H1 (cell line): Measurements from ENCODE around the gene COL8A2. TPM values are rescaled to one million over a fixed set of nuclear protein-coding genes. Genes with fewer than 3 reads are reported as not detected.

ENCODE experiments used
- CTCF ChIA-PET: fragments of 300-600 bp; sonication (Branson Sonifier 250); formaldehyde crosslinking; loops from one replicate; lab custom pipeline; 2021; ENCODE audit not compliant: partially characterized antibody; lab: Charles Lee
- POLR2A ChIA-PET: fragments of 300-600 bp; sonication (Branson Sonifier 250); formaldehyde crosslinking; loops from one replicate; lab custom pipeline; 2021; ENCODE audit warnings: inconsistent platforms; ENCODE audit not compliant: partially characterized antibody; lab: Charles Lee
- DNase-seq, 2 experiments: peaks; one replicate each; pipeline versions ENCODE4 v3.0.0 to v3.0.0-alpha.2; 2010 to 2022; ENCODE audit warnings: low spot score in 2 of 2, low read depth in 1 of 2, mixed read lengths in 1 of 2
- FAIRE-seq: peaks from 2 replicates; lab custom pipeline; 2011; peaks lifted over from hg19 to GRCh38; lab: Jason Lieb, UNC
- H2AFZ ChIP-seq: 2 replicates; pipeline ENCODE4 v1.8.1; 2012; ENCODE audit warnings: low read length, inconsistent platforms
- H2AK5ac ChIP-seq: 2 replicates; pipeline ENCODE4 v1.6.1; 2013; ENCODE audit warnings: low read depth, low read length
- H2BK120ac ChIP-seq: replicated peaks from 2 replicates; pipeline ENCODE3; 2013; ENCODE audit warnings: low read depth, low read length, inconsistent platforms
- H2BK12ac ChIP-seq: 2 replicates; pipeline ENCODE4 v1.6.1; 2013; ENCODE audit warnings: low read depth, low read length
- H2BK15ac ChIP-seq: 2 replicates; pipeline ENCODE4 v1.6.1; 2013; ENCODE audit warnings: low read length
- H2BK20ac ChIP-seq: 2 replicates; pipeline ENCODE4 v1.6.1; 2013; ENCODE audit warnings: low read length
- H2BK5ac ChIP-seq: 2 replicates; pipeline ENCODE4 v1.6.1; 2013; ENCODE audit warnings: low read depth, low read length
- H3K14ac ChIP-seq: 2 replicates; pipeline ENCODE4 v1.6.1; 2013; ENCODE audit warnings: inconsistent platforms; ENCODE audit not compliant: insufficient read length
- H3K18ac ChIP-seq: 2 replicates; pipeline ENCODE4 v1.6.1; 2013; ENCODE audit warnings: low read length; ENCODE audit errors: extremely low read depth
- H3K23ac ChIP-seq: 2 replicates; pipeline ENCODE4 v1.6.1; 2013; ENCODE audit warnings: inconsistent platforms; ENCODE audit not compliant: insufficient read length
- H3K23me2 ChIP-seq: 2 replicates; pipeline ENCODE4 v1.6.1; 2013; ENCODE audit warnings: low read depth, low read length
- H3K27ac ChIP-seq: 2 replicates; pipeline ENCODE4 v1.6.1; 2011; ENCODE audit warnings: low read depth, low read length, inconsistent platforms
- H3K27me3 ChIP-seq, 4 experiments: replicated peaks in 1 of 4; 1 replicate in 1 of 4; 2 replicates in 3 of 4; pipeline versions ENCODE4 v1.6.1 to v1.8.1; 2011 to 2013; ENCODE audit warnings: low read length in 3 of 4, mild to moderate bottlenecking in 3 of 4, inconsistent platforms in 2 of 4, mixed read lengths in 2 of 4, moderate library complexity in 1 of 4; ENCODE audit not compliant: control insufficient read depth in 3 of 4, insufficient read depth in 3 of 4; ENCODE audit errors: extremely low read depth in 1 of 4
- H3K36me3 ChIP-seq, 4 experiments: 2 replicates each; pipeline versions ENCODE4 v1.6.1 to v1.8.1; 2011 to 2013; ENCODE audit warnings: mild to moderate bottlenecking in 4 of 4, low read length in 3 of 4, moderate library complexity in 2 of 4, control low read depth in 1 of 4, inconsistent platforms in 1 of 4; ENCODE audit not compliant: insufficient read depth in 4 of 4, control insufficient read depth in 2 of 4
- H3K4ac ChIP-seq: replicated peaks from 2 replicates; pipeline ENCODE3; 2013; ENCODE audit warnings: low read length, low read depth, mixed read lengths, inconsistent platforms; ENCODE audit not compliant: insufficient read length
- H3K4me1 ChIP-seq, 4 experiments: replicated peaks in 1 of 4; 1 replicate in 1 of 4; 2 replicates in 3 of 4; pipeline versions ENCODE4 v1.6.1 to v1.8.1; 2011 to 2013; ENCODE audit warnings: low read length in 3 of 4, inconsistent platforms in 2 of 4, mixed read lengths in 1 of 4; ENCODE audit not compliant: insufficient read depth in 4 of 4, control insufficient read depth in 3 of 4
- H3K4me2 ChIP-seq, 2 experiments: 2 replicates each; pipeline versions ENCODE4 v1.6.1 to v1.8.1; 2011 to 2013; ENCODE audit warnings: low read depth in 2 of 2, low read length in 2 of 2, control low read depth in 1 of 2, inconsistent platforms in 1 of 2, mild to moderate bottlenecking in 1 of 2; ENCODE audit not compliant: insufficient read depth in 1 of 2
- H3K4me3 ChIP-seq, 4 experiments: fragments of 200-600, 300-600 bp in 1 of 4; sonication (generic), shearing (Covaris generic), sonication (Bioruptor Twin) in 1 of 4; 2 replicates each; pipeline versions ENCODE4 v1.5.1 to v1.8.1; 2011 to 2016; ENCODE audit warnings: low read length in 4 of 4, low read depth in 3 of 4, control low read depth in 2 of 4, inconsistent platforms in 2 of 4, mild to moderate bottlenecking in 2 of 4, mixed read lengths in 1 of 4, moderate library complexity in 1 of 4; ENCODE audit not compliant: insufficient read depth in 2 of 4; ENCODE audit errors: extremely low read depth in 1 of 4
- H3K56ac ChIP-seq: replicated peaks from 2 replicates; pipeline ENCODE3; 2013; ENCODE audit warnings: low read depth, mild to moderate bottlenecking, mixed read lengths, low read length, inconsistent platforms; ENCODE audit not compliant: insufficient read length
- H3K79me1 ChIP-seq: 2 replicates; pipeline ENCODE4 v1.6.1; 2013; ENCODE audit warnings: low read depth, low read length, control low read depth
- H3K79me2 ChIP-seq, 2 experiments: 2 replicates each; pipeline versions ENCODE4 v1.6.1 to v1.8.1; 2012 to 2013; ENCODE audit warnings: low read length in 2 of 2, mild to moderate bottlenecking in 2 of 2, inconsistent platforms in 1 of 2; ENCODE audit not compliant: insufficient read depth in 2 of 2, control insufficient read depth in 1 of 2
- H3K9ac ChIP-seq, 4 experiments: replicated peaks in 1 of 4; 1 replicate in 1 of 4; 2 replicates in 3 of 4; pipeline versions ENCODE4 v1.6.1 to v1.8.1; 2011 to 2013; ENCODE audit warnings: low read depth in 3 of 4, low read length in 3 of 4, control low read depth in 2 of 4, mild to moderate bottlenecking in 2 of 4, moderate library complexity in 2 of 4, inconsistent platforms in 1 of 4; ENCODE audit errors: extremely low read depth in 1 of 4
- H3K9me3 ChIP-seq, 2 experiments: 2 replicates each; pipeline versions ENCODE4 v1.6.1 to v1.8.1; 2012 to 2013; ENCODE audit warnings: mild to moderate bottlenecking in 2 of 2, moderate library complexity in 2 of 2, control low read depth in 1 of 2, inconsistent platforms in 1 of 2, low read depth in 1 of 2, low read length in 1 of 2, mixed read lengths in 1 of 2; ENCODE audit not compliant: insufficient read depth in 2 of 2
- H4K20me1 ChIP-seq, 2 experiments: replicated peaks in 1 of 2; 2 replicates each; pipeline versions ENCODE3 to v1.8.1; 2011 to 2013; ENCODE audit warnings: inconsistent platforms in 2 of 2, low read length in 2 of 2, mild to moderate bottlenecking in 1 of 2; ENCODE audit not compliant: insufficient read depth in 2 of 2, control insufficient read depth in 1 of 2
- H4K5ac ChIP-seq: 2 replicates; pipeline ENCODE4 v1.6.1; 2013; ENCODE audit warnings: low read length, low read depth, mixed read lengths, inconsistent platforms; ENCODE audit not compliant: insufficient read length
- H4K8ac ChIP-seq: 2 replicates; pipeline ENCODE4 v1.8.0; 2013; ENCODE audit warnings: mild to moderate bottlenecking, moderate library complexity, low read length, inconsistent platforms; ENCODE audit not compliant: insufficient read depth; ENCODE audit errors: extremely low read depth
- H4K91ac ChIP-seq: replicated peaks from 2 replicates; pipeline ENCODE3; 2013; ENCODE audit warnings: low read length, mixed read lengths, inconsistent platforms; ENCODE audit not compliant: insufficient read length
- SUZ12 ChIP-seq: fragments of 200-600 bp; sonication (generic); IDR thresholded peaks from 2 replicates; pipeline ENCODE4 v1.6.1; 2012; ENCODE audit warnings: mild to moderate bottlenecking, inconsistent platforms, low read length, moderate library complexity, mixed read lengths
- WGBS, 2 experiments: shearing (Covaris generic) in 1 of 2; methylation state at CpG; one replicate each; pipeline versions ENCODE4 v1.1.6 to v1.1.7; 2013 to 2015; ENCODE audit warnings: low lambda C conversion rate in 2 of 2, mixed read lengths in 2 of 2, inconsistent platforms in 1 of 2, low coverage in 1 of 2, missing lambda C conversion rate in 1 of 2; ENCODE audit not compliant: insufficient replicate concordance in 2 of 2, insufficient coverage in 1 of 2, insufficient read length in 1 of 2; ENCODE audit errors: extremely low coverage in 1 of 2, missing lambda C conversion rate in 1 of 2; 5-methylcytosine and 5-hydroxymethylcytosine counted together
- polyA plus RNA-seq, 7 experiments: library from polyadenylated mRNA; depleted of rRNA in 3 of 7; stranded (reverse) in 5 of 7; unstranded in 2 of 7; fragments of >200 nt in 5 of 7; fragments of 200-250 nt in 2 of 7; gene quantifications; 1 replicate in 5 of 7; 2 replicates in 1 of 7; 4 replicates in 1 of 7; pipeline versions ENCODE4 v1.2.1 to v1.2.3, GENCODE V29; 2011 to 2013; ENCODE audit warnings: missing spikeins in 2 of 7, mixed read lengths in 2 of 7
- total RNA-seq: library from RNA; stranded (reverse); fragmentation: NEBNext Ultra II Directional; extraction: Animal tissue kit (Norgen Biotek cat#: 25700); gene quantifications from 2 replicates; pipeline ENCODE4 v1.2.1, GENCODE V29; 2021

The COL8A2 gene
- total and polyA plus RNA-seq, 2 of the 8 experiments (the other 6 are each of a cell fraction or from before 2014, with no cell fraction given) = 2.1 to 2.8 TPM

GRCh38 chr1:36091698-36092097, 33.3 kb downstream of the COL8A2 start:
- Histone ChIP-seq H3K56ac (no peak overlapping the region), H4K8ac (peak overlapping the region; percentile 31; the same call in 1 of the 2 replicates), H4K20me1 (peaks cover 0 to 10% of the 10 kb centered on the region in 2 experiments), H2BK12ac (no peak overlapping the region), H3K27me3 (no peaks in the 10 kb centered on the region), H2BK5ac (no peak overlapping the region), H3K14ac (no peak overlapping the region), H3K27ac (no peak overlapping the region), H3K4me3 (no peak overlapping the region), H4K5ac (no peak overlapping the region), H3K4ac (no peak overlapping the region), H2AFZ (no peak overlapping the region), H3K18ac (no peak overlapping the region), H4K91ac (no peak overlapping the region), H3K23me2 (peaks cover 7% of the 10 kb centered on the region; the same call in 1 of the 2 replicates), H2BK120ac (no peak overlapping the region), H2AK5ac (no peak overlapping the region), H3K4me2 (no peak overlapping the region), H3K79me1 (peaks cover 5% of the 10 kb centered on the region; the same call in 1 of the 2 replicates), H3K9me3 (no peaks in the 10 kb centered on the region), H3K4me1 (peaks cover 0 to 12% (median 10%) of the 10 kb centered on the region in 4 experiments; a peak in 5 of 7 replicates), H2BK15ac (no peak overlapping the region), H3K23ac (no peak overlapping the region), H3K9ac (no peak overlapping the region), H2BK20ac (no peak overlapping the region), H3K36me3 (peaks cover 23 to 38% (median 33%) of the 10 kb centered on the region in 4 experiments), H3K79me2 (peaks cover 0 to 15% of the 10 kb centered on the region in 2 experiments; a peak in 2 of 4 replicates)
- no peak for TF ChIP-seq SUZ12
- DNase-seq (no peak), FAIRE-seq (no peak)
- CTCF ChIA-PET = interaction anchor here (32.6 kb wide), 1 partner anchor 46 kb away, joined by 738 read pairs; no protein-coding TSS in a partner anchor
- WGBS, 2 experiments = 96% methylated on average over 13 of the region's 13 CpGs; no CpG with 5 or more reads in 1 of the 2 experiments
- POLR2A ChIA-PET = no interaction called here
